Activated naive CD4-positive, alpha-beta T cell treated with anti-CD3 and anti-CD28 coated beads, Interleukin-2, amount 50 U/mL, for 24 hours (primary cell): Measurements from ENCODE around the gene ME3.

Source experiments
- H3K27ac Mint-ChIP-seq: one replicate; pipeline ENCODE4 v1.8.0; 2021; ENCODE audit warnings: mild to moderate bottlenecking, mixed read lengths
- H3K27me3 Mint-ChIP-seq: one replicate; pipeline ENCODE4 v1.8.0; 2021; ENCODE audit warnings: mixed read lengths
- H3K36me3 Mint-ChIP-seq: one replicate; pipeline ENCODE4 v1.8.0; 2021; ENCODE audit warnings: mixed read lengths
- H3K4me1 Mint-ChIP-seq: one replicate; pipeline ENCODE4 v1.8.0; 2021; ENCODE audit warnings: mixed read lengths
- H3K4me3 Mint-ChIP-seq: one replicate; pipeline ENCODE4 v1.8.0; 2021; ENCODE audit warnings: mild to moderate bottlenecking, mixed read lengths
- H3K9me3 Mint-ChIP-seq: one replicate; pipeline ENCODE4 v1.8.0; 2021; ENCODE audit warnings: mixed read lengths

Gene ME3

DNA sequence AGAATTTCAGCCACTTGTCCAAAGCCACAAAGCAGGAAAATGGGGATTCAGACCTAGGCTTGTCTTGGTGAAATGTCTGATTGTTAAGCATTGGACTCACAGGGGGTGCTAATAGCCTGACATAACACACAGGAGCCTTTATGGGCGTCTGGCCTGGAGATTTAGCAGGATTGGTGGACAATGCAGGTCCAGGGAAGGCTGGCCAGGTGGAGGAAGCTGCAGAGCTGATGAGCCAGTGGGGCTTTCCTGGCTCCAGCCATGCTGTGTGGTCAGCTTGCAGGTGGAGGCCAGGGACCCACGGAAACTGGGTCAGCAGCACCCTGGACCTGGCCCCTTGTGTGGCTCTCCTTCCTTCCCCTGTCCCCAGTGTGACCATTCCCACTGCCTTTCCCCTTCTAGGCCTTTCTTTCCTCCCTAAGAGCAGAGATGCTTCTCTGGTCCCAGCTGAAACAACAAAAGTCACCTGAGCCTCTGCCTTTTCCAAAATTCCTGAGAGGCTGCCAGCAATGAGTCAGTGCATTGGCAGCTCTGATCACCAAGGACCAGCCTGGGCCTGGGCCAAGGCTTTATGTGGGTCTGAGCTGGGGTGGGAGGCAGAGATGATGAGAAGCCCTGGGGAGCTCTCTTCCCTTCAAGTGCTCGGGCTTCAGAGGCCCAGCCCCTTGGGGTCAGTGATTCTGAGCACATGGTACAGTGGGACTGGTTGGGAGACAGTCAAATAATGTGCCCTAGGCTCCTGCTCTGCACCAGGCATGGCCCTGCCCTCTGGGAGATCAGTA is 212.5 kb downstream of the ME3 start:
- Mint-ChIP-seq H3K9me3 (no peaks in the 10 kb centered on the region), H3K27me3 (no peaks in the 10 kb centered on the region), H3K4me1 (peaks cover 12% of the 10 kb centered on the region), H3K36me3 (no peaks in the 10 kb centered on the region), H3K4me3 (no peak overlapping the region), H3K27ac (no peak overlapping the region)

DNA sequence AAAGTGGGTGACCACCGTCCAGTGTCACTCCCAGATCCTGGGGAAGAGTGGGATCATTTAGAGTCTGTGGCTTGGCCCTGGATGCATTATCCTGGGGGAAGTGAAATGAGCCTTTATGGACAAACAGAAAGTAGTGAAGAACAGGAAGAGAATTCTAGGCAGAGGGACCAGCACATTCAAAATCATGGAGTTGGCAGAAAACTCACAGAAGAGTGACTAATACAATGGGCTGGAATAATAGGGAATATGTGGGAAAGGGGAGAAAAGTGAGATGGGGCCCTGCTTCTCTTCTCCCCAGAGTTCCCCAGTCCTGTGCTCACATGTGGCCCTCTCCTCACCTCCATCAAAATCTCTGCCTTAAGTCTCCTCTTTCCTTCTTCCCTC is 213.4 kb downstream of the ME3 start:
- Mint-ChIP-seq H3K4me3 (no peak overlapping the region), H3K27ac (no peak overlapping the region), H3K27me3 (no peaks in the 10 kb centered on the region), H3K4me1 (peaks cover 12% of the 10 kb centered on the region), H3K9me3 (no peaks in the 10 kb centered on the region), H3K36me3 (no peaks in the 10 kb centered on the region)

DNA sequence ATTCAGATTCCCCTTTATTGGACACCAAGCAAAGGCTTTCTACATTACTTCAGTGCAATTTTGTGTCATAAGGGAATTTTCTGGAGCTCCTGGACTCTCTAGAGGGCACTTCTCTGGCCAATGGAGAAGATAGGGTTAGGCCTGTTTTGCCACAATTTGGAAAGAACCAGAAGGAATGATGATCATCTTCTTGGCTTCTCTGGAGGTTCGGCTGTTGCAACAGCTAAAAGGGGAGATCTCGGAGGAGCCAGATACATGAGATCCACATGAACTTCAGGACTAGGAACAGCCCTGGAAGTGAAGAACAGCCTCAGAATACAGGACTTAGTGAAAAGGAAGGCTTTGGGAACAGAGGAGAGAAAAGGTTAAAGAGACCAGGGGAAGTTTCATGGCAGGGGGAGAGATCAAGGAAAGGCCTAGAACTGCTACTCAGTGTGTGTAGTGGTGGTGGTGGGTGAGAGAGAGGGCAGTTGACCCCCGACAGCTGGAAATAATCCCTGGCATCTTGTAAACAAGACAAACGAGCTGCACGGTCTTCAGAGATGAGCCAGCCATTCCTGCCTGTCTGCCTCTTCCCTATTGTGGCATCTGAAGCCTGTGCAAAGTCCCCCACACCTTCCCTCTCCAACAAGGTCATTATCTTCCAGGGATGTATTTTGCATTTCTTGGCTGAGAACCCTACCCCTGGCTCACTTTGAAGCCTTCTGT is 214.0 kb downstream of the ME3 start:
- Mint-ChIP-seq H3K36me3 (no peaks in the 10 kb centered on the region), H3K4me1 (peaks cover 12% of the 10 kb centered on the region), H3K27ac (peak overlapping the region; percentile 19), H3K4me3 (no peak overlapping the region), H3K27me3 (no peaks in the 10 kb centered on the region), H3K9me3 (no peaks in the 10 kb centered on the region)

DNA sequence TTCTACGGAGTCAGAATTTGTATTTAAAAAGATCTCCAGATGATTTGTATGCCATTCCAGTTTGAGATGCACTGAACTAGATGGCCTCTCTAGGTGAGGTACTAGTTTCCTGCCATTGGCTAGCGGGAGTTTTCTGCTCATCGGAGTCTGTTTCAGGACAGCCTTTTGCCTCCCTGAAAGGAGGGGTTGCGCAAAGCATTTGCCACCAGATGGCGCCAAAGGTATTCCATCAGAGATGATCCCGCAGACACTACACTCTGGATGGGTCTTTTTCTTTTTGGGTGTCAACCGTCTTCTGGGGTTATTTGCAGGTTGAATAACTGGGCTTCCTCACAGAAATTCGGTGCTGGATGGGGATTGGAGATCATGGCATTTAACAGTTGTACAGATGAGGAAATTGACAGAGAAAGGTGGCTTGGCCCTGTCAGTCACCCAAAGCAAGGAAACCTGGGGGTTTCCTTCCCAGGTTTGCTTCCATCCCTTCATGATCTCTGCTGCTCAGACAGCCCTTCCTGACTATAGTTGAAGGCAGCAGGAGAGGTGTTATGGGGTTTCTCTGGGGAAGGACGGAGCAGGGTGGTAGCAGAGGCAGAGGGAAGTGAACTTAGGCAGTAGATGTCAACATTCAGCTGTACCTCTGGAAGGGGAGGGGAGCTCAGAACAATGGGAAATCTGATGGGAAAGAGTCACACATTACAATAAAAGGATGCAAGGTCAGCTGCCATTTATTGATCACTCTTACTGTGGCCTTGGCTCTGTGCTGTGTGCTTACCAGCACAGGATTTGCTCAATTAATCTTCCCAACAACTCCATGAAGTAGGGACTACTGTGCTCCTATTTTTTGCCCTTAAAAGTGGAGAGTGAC is 216.1 kb downstream of the ME3 start:
- H3K9me3 Mint-ChIP-seq, result no peaks in the 10 kb centered on the region
- H3K4me3 Mint-ChIP-seq, result no peak overlapping the region
- H3K27ac Mint-ChIP-seq, result peak overlapping the region; percentile 73
- H3K4me1 Mint-ChIP-seq, result peaks cover 12% of the 10 kb centered on the region
- H3K27me3 Mint-ChIP-seq, result no peaks in the 10 kb centered on the region
- H3K36me3 Mint-ChIP-seq, result no peaks in the 10 kb centered on the region

DNA sequence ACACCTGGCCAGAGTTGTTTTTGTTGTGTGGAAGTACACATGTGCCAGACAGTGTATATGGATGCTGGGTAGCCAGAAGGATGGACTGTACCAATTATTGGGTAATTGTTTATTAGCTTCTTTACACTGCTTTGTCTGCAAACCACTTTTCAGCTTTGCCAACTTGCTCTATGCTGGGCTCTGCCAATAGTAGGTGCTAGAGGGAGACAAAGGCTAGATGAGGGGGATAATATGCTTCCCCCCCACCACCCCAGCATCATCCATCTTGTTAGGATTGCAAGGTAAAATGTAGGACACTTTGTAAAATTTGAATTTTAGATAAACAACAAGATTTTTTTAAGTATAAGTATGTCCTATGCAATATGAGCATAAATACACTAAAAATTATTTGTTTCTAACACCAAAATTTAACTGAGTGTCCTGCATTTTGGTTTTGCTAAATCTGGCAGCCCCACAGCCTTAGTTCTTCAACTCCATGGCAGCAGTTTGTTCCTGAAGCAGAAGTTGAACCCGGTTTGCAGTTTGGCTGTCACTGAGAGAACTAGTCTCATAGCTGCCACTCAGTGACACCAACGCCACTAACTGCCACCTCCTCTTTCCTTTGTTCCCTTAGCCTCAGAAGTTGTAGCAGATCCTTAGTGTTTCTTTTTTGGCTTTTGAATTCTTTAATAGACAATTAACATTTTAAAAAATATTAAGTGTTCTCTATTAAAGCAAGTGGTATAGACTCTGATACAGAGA is 219.0 kb downstream of the ME3 start:
- Mint-ChIP-seq H3K9me3 (no peaks in the 10 kb centered on the region), H3K36me3 (no peaks in the 10 kb centered on the region), H3K4me3 (no peak overlapping the region), H3K4me1 (peaks cover 9% of the 10 kb centered on the region), H3K27ac (no peak overlapping the region), H3K27me3 (no peaks in the 10 kb centered on the region)

DNA sequence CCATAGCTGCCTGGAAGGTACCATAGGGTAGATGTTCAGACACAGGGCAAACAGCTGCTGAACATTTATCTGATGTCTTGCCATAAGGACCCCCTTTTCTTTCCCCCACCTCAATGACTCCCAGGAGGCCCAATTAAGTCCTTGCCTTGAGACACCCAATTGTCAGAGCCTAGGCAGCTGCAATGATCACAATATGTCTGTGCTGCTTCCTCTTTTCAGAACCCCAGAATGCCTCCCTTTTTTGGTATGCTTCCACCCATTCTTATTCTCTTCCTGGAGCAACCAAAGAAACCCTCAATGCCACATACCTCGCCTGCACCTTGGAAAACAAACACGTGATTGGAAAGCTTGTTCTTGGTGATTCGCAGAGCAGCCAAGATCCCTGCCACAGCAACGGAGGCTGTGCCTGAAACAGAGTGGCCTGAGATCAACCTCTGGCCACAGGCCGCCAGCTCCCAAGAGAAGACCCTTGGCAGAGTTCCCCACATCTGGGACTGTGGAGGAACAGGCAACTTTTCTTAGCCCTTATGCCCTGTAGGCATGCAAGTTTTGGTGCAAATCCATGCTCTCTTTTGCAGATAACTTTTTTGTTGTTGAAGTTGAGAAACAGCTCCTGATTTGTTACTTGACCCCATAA is 222.3 kb downstream of the ME3 start:
- Mint-ChIP-seq H3K36me3 (no peaks in the 10 kb centered on the region), H3K4me1 (no peaks in the 10 kb centered on the region), H3K4me3 (no peak overlapping the region), H3K9me3 (no peaks in the 10 kb centered on the region), H3K27me3 (no peaks in the 10 kb centered on the region), H3K27ac (no peak overlapping the region)

DNA sequence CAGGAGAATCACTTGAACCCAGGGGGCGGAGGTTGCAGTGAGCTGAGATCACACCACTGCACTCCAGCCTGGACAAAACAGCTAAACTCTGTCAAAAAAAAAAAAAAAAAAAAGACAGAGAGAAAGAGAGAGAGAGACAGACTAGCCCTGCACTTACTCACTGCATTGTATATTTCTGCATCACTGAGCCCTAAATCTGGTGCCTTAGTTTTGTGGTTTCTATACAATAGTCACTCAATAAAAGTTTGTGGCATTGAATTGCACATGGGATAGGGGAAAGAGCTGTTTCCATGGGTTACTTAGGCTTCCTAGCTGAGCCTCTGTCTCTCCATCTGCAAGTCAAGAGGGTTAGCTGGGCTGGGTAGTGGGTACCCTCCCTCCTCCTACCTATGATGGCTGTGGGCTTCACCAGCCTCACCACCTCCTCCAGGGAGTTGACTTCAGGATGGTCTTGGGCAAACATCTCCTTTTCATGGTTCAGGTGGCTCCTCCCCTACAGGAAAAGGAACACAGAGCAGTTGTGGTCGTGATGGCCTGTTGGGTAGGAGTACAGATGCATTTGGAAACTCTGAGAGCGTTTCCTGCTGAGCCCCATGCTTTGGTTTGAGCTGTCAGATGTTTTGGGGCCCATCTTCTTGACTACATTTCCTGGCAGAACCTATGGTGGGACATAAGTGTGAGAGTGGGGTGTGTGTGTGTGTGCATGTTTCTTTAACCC is 224.5 kb downstream of the ME3 start:
- Mint-ChIP-seq H3K27me3 (no peaks in the 10 kb centered on the region), H3K9me3 (no peaks in the 10 kb centered on the region), H3K36me3 (peaks cover 6% of the 10 kb centered on the region), H3K4me3 (no peak overlapping the region), H3K27ac (no peak overlapping the region), H3K4me1 (peaks cover 9% of the 10 kb centered on the region)

DNA sequence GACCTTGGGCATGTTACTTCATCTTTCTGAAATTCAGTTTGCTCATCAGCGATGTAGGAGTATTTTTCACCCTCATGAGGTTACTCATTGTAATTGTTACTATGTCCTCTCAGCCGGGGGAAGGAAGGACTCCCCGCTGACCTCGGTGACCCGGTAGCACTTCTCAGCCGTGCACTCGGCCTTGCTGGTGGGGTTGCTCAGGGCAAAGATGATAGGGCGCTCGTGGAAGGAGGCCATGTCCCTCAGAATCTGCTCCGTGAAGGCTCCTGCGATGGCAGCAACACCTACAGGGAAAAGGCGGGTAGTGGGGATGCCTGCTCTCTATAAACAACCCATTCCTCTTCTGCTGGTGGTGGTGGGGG is 225.5 kb downstream of the ME3 start:
- H3K4me1 Mint-ChIP-seq, result peaks cover 9% of the 10 kb centered on the region
- no peaks in the 10 kb centered on the region for H3K27me3 Mint-ChIP-seq
- H3K36me3 Mint-ChIP-seq, result peaks cover 6% of the 10 kb centered on the region
- H3K27ac Mint-ChIP-seq, result no peak overlapping the region
- H3K4me3 Mint-ChIP-seq, result no peak overlapping the region
- H3K9me3 Mint-ChIP-seq, result no peaks in the 10 kb centered on the region

DNA sequence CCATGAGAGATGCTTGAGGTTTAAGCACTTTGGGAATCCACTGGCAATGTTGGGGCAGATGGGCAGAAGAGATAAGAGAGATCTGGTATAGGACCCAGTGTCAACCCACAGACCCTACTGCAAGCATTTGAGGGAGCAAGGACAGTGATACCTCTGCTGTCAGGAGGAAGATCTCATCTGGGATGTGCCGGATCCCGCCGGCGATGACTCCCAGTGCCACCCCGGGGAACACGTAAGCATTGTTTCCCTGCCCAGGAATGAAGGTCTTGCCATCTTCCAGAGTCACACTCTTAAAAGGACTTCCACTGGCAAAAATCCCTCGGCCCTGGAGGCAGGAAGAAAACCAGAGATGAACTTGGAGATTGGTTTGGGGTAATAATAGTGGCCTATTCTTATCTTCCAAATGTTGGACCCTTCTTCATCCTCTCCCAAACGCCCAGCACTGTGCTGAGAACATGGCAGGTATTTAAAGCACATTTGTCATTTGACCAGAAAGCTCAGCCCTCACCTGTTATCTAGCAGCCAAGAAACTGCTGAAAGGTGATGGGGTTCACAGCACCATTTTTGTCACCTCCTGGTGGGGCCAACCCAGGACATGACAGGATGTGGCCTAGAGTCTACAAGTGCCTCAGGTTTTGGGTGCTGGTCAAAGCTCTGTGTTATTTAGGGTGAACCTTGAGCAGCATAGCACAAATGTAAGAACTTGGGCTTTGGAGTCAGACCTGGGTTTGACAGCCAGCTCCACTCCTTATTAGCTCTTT is 226.1 kb downstream of the ME3 start:
- Mint-ChIP-seq H3K27me3 (no peaks in the 10 kb centered on the region), H3K4me1 (peaks cover 9% of the 10 kb centered on the region), H3K36me3 (peaks cover 6% of the 10 kb centered on the region), H3K4me3 (no peak overlapping the region), H3K27ac (no peak overlapping the region), H3K9me3 (no peaks in the 10 kb centered on the region)

DNA sequence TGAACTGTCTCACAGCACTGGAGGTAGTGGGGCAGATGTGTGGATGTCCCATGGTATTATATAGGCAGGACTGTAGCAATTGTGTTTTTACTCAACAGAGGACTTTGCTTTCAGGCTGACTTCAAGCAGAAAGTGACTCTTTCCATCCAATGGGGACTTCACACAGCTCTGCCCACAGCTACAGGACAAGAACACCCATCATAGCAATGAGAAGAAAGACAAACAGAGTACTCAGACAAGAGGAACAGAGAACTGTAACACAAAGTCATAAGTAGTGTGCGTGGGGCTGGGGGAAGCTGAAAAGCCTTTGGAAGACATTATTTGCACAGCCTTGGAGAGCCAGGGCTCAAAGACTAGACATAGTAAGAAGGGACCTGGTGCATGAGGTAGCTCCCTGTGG is 227.4 kb downstream of the ME3 start:
- Mint-ChIP-seq H3K27ac (peak overlapping the region; percentile 75), H3K4me1 (peaks cover 9% of the 10 kb centered on the region), H3K36me3 (peaks cover 6% of the 10 kb centered on the region), H3K4me3 (no peak overlapping the region), H3K27me3 (no peaks in the 10 kb centered on the region), H3K9me3 (no peaks in the 10 kb centered on the region)

DNA sequence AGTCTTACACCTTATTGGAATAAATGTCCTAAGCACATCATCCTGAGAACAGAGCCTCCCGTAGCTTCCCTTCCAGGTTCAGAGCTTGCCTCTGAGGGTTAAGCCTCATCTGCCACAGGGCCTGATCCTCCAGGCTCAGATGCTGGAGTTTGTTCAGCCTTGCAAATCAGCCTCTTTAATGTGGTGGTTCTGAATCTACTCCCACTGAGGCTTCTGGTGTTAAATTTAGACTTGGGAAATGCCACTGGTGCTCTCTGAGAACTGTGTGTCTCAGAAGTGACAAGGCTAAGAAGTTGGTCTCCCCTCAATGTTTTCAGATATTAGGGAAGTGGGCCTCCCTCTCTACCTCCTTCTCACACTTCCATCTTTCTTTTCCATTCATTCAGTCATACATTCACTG is 229.0 kb downstream of the ME3 start:
- no peaks in the 10 kb centered on the region for H3K9me3 Mint-ChIP-seq
- no peak overlapping the region for H3K4me3 Mint-ChIP-seq
- H3K27ac Mint-ChIP-seq, result peak overlapping the region; percentile 2
- H3K27me3 Mint-ChIP-seq, result no peaks in the 10 kb centered on the region
- peaks cover 6% of the 10 kb centered on the region for H3K36me3 Mint-ChIP-seq
- H3K4me1 Mint-ChIP-seq, result peaks cover 9% of the 10 kb centered on the region

DNA sequence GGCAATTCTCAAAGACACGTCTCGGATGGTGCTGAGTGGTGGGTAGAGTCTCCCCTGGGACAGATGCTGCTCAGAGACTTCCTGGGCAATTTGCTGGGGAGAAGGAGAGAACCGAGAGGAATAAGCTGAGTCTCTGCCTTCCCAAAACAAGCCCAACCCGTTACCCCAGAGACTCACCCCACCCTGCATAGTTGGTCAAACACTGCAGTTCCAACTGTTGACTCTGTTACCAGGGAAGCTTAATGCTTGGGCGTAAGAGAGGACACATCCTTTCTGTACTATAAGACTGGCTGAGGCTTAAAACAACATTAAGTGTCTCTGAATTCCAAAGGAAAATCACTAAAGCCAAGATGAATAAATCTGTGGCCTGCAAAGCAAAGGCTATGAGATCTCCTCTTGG is 229.6 kb downstream of the ME3 start:
- H3K36me3 Mint-ChIP-seq, result peaks cover 6% of the 10 kb centered on the region
- H3K9me3 Mint-ChIP-seq, result no peaks in the 10 kb centered on the region
- H3K4me3 Mint-ChIP-seq, result no peak overlapping the region
- H3K27me3 Mint-ChIP-seq, result no peaks in the 10 kb centered on the region
- H3K27ac Mint-ChIP-seq, result no peak overlapping the region
- peaks cover 9% of the 10 kb centered on the region for H3K4me1 Mint-ChIP-seq

DNA sequence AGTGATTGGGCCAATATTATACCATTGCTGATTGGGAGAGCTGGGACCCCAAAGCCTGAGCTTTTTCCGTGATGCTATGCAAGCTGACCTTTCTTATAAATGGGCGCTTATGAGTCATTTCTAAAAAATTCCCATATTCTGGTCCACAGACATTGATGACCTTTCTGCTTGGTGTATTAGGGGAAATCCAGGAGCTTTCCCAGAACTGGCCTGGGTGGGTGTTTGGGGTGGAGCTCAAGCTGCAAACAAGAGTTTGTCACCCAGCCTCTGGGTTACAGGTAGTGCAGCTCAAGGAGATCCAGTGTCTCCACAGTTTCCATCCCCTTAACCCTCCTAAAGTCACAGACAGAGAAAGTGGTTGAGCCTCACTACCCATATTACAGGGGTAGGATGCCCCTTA is 230.0 kb downstream of the ME3 start:
- H3K27ac Mint-ChIP-seq, result no peak overlapping the region
- H3K4me3 Mint-ChIP-seq, result no peak overlapping the region

DNA sequence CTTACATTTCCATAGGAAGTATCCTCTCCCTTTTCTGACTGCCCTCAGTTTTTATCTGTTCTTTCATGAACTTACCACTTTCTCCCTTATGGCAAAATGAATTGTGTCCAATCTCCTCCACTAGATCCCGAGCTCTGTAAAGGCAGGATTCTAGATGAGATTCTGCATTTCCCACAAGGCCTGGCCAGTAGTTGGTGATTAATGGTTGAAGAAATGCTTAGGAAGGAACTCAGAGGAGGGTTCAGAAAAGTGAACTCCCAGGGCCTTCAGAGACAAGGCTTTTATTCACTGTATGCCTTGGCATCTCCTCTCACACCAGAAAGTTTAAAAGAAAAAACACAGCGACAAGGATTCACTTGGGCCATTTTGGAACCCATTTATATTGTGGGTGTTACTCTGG is 231.6 kb downstream of the ME3 start:
- Mint-ChIP-seq H3K9me3 (no peaks in the 10 kb centered on the region), H3K27me3 (no peaks in the 10 kb centered on the region), H3K4me3 (no peak overlapping the region), H3K36me3 (peaks cover 6% of the 10 kb centered on the region), H3K27ac (no peak overlapping the region), H3K4me1 (peaks cover 9% of the 10 kb centered on the region)

More for the DNA sequence above, 230.0 kb downstream of the ME3 start:
- Mint-ChIP-seq H3K4me1 (peaks cover 9% of the 10 kb centered on the region), H3K9me3 (no peaks in the 10 kb centered on the region), H3K36me3 (peaks cover 6% of the 10 kb centered on the region), H3K27me3 (no peaks in the 10 kb centered on the region)
